ENCODE results near the gene SLC38A1.

The SLC38A1 gene

GRCh38 chr12:46268583-46269428 lies at the start of gene SLC38A1:
SLC38A1 (minus strand) TSS chr12:46269043; CDS start chr12:46239800, 29,243 bp downstream.
- peak; percentile 61 for DNase-seq (ENCODE audit: low read depth)
- TF ChIP-seq CTCF (conservative IDR thresholded peaks at IDR 0.05; ENCODE audit: control insufficient read depth, insufficient read depth, low read depth, low read length), result no peak
- H3K4me3 ChIP-seq (ENCODE audit: control insufficient read depth, low read depth, low read length), result peak within 1 kb of the TSS; percentile 88

GRCh38 chr12:46318037-46318436 lies 49.2 kb upstream of the SLC38A1 start:
- no peak for TF ChIP-seq CTCF (conservative IDR thresholded peaks at IDR 0.05; ENCODE audit: control insufficient read depth, insufficient read depth, low read depth, low read length)
- H3K4me3 ChIP-seq (ENCODE audit: control insufficient read depth, low read depth, low read length), result no peak overlapping the region
- no peak for DNase-seq (ENCODE audit: low read depth)

- no peak for TF ChIP-seq CTCF (conservative IDR thresholded peaks at IDR 0.05; ENCODE audit: control insufficient read depth, insufficient read depth, low read depth, low read length)
- DNase-seq (ENCODE audit: low read depth), result peak; percentile 15
- no peak overlapping the region for H3K4me3 ChIP-seq (ENCODE audit: control insufficient read depth, low read depth, low read length)
Measured at GRCh38 chr12:46304070-46304469, 35.2 kb upstream of the SLC38A1 start.

- peak; percentile 65 for TF ChIP-seq CTCF (conservative IDR thresholded peaks at IDR 0.05; ENCODE audit: control insufficient read depth, insufficient read depth, low read depth, low read length)
- peak; percentile 64 for DNase-seq (ENCODE audit: low read depth)
- no peak overlapping the region for H3K4me3 ChIP-seq (ENCODE audit: control insufficient read depth, low read depth, low read length)
Measured at GRCh38 chr12:46303039-46303666, 34.3 kb upstream of the SLC38A1 start.

- no peak for TF ChIP-seq CTCF (conservative IDR thresholded peaks at IDR 0.05; ENCODE audit: control insufficient read depth, insufficient read depth, low read depth, low read length)
- no peak overlapping the region for H3K4me3 ChIP-seq (ENCODE audit: control insufficient read depth, low read depth, low read length)
- peak; percentile 15 for DNase-seq (ENCODE audit: low read depth)
Measured at GRCh38 chr12:46300910-46301309, 32.1 kb upstream of the SLC38A1 start.

- no peak overlapping the region for H3K4me3 ChIP-seq (ENCODE audit: control insufficient read depth, low read depth, low read length)
- no peak for TF ChIP-seq CTCF (conservative IDR thresholded peaks at IDR 0.05; ENCODE audit: control insufficient read depth, insufficient read depth, low read depth, low read length)
- DNase-seq (ENCODE audit: low read depth), result no peak
Measured at GRCh38 chr12:46299851-46300250, 31.0 kb upstream of the SLC38A1 start.
